Measurements from ENCODE around the gene APOBEC3G. TPM values are rescaled to one million over a fixed set of nuclear protein-coding genes. Genes with fewer than 3 reads are reported as not detected.

Gene APOBEC3G
- total and polyA plus RNA-seq, 9 donors: 2.6 to 5.4 (median 3.4) TPM

- Histone ChIP-seq H3K4me1 (ENCODE audit: control insufficient read depth, insufficient read depth, low read length) (peaks cover 12% of the 10 kb centered on the region), H3K9me3 (replicated peaks; ENCODE audit: control insufficient read depth, low read depth, low read length) (no peaks in the 10 kb centered on the region), H3K27ac (ENCODE audit: low read length) (no peak overlapping the region), H3K27me3 (ENCODE audit: control insufficient read depth, insufficient read depth, low read length) (no peaks in the 10 kb centered on the region), H3K4me3 (ENCODE audit: low read length) (no peak overlapping the region), H3K36me3 (ENCODE audit: control insufficient read depth, insufficient read depth, low read length) (peaks cover 8% of the 10 kb centered on the region)
- DNase-seq: no peak
- 89% methylated on average over 17 of the region's 22 CpGs for WGBS (ENCODE audit: insufficient coverage)
Observed at GRCh38 chr22:39132871-39133524, 55.9 kb downstream of the APOBEC3G start.

GRCh38 chr22:39133871-39134270 lies 56.8 kb downstream of the APOBEC3G start:
- Histone ChIP-seq H3K27me3 (ENCODE audit: control insufficient read depth, insufficient read depth, low read length) (no peaks in the 10 kb centered on the region), H3K27ac (ENCODE audit: low read length) (no peak overlapping the region), H3K36me3 (ENCODE audit: control insufficient read depth, insufficient read depth, low read length) (peaks cover 8% of the 10 kb centered on the region), H3K9me3 (replicated peaks; ENCODE audit: control insufficient read depth, low read depth, low read length) (no peaks in the 10 kb centered on the region), H3K4me3 (ENCODE audit: low read length) (no peak overlapping the region), H3K4me1 (ENCODE audit: control insufficient read depth, insufficient read depth, low read length) (peaks cover 12% of the 10 kb centered on the region)
- DNase-seq: no peak
- WGBS (ENCODE audit: insufficient coverage): 90% methylated on average over 13 of the region's 17 CpGs

GRCh38 chr22:39134366-39135091 lies 57.5 kb downstream of the APOBEC3G start:
- H3K4me1 ChIP-seq (ENCODE audit: control insufficient read depth, insufficient read depth, low read length): peaks cover 12% of the 10 kb centered on the region
- DNase-seq: no peak
- WGBS (ENCODE audit: insufficient coverage): 85% methylated on average over 25 of the region's 35 CpGs
- H3K9me3 ChIP-seq (replicated peaks; ENCODE audit: control insufficient read depth, low read depth, low read length): no peaks in the 10 kb centered on the region
- H3K27me3 ChIP-seq (ENCODE audit: control insufficient read depth, insufficient read depth, low read length): no peaks in the 10 kb centered on the region
- H3K27ac ChIP-seq (ENCODE audit: low read length): no peak overlapping the region
- no peak overlapping the region for H3K4me3 ChIP-seq (ENCODE audit: low read length)
- peaks cover 8% of the 10 kb centered on the region for H3K36me3 ChIP-seq (ENCODE audit: control insufficient read depth, insufficient read depth, low read length)

- 11% methylated on average over 10 of the region's 15 CpGs for WGBS (ENCODE audit: insufficient coverage)
- peaks cover 8% of the 10 kb centered on the region for H3K36me3 ChIP-seq (ENCODE audit: control insufficient read depth, insufficient read depth, low read length)
- DNase-seq: no peak
Observed at GRCh38 chr22:39135092-39135896, 58.2 kb downstream of the APOBEC3G start.

GRCh38 chr22:39136317-39136716 lies 59.2 kb downstream of the APOBEC3G start:
- 81% methylated on average over 7 of the region's 8 CpGs for WGBS (ENCODE audit: insufficient coverage)

More at GRCh38 chr22:39135092-39135896, 58.2 kb downstream of the APOBEC3G start:
- Histone ChIP-seq H3K4me1 (ENCODE audit: control insufficient read depth, insufficient read depth, low read length) (peaks cover 12% of the 10 kb centered on the region), H3K27me3 (ENCODE audit: control insufficient read depth, insufficient read depth, low read length) (no peaks in the 10 kb centered on the region), H3K27ac (ENCODE audit: low read length) (no peak overlapping the region), H3K4me3 (ENCODE audit: low read length) (no peak overlapping the region), H3K9me3 (replicated peaks; ENCODE audit: control insufficient read depth, low read depth, low read length) (no peaks in the 10 kb centered on the region)

More at GRCh38 chr22:39136317-39136716, 59.2 kb downstream of the APOBEC3G start:
- no peak for DNase-seq
- Histone ChIP-seq H3K9me3 (replicated peaks; ENCODE audit: control insufficient read depth, low read depth, low read length) (no peaks in the 10 kb centered on the region), H3K27me3 (ENCODE audit: control insufficient read depth, insufficient read depth, low read length) (no peaks in the 10 kb centered on the region), H3K4me1 (ENCODE audit: control insufficient read depth, insufficient read depth, low read length) (peaks cover 6% of the 10 kb centered on the region), H3K36me3 (ENCODE audit: control insufficient read depth, insufficient read depth, low read length) (peaks cover 8% of the 10 kb centered on the region), H3K27ac (ENCODE audit: low read length) (no peak overlapping the region), H3K4me3 (ENCODE audit: low read length) (no peak overlapping the region)

Other genes starting within 250 kb of the APOBEC3G start
- gene NPTXR, start 233.2 kb upstream of the APOBEC3G start, total RNA-seq: 2.2 TPM
- 1 to 10 TPM; 4.5 to 8.7 (median 5.9) TPM for gene NPTXR, start 233.2 kb upstream of the APOBEC3G start, polyA plus RNA-seq (ENCODE audit: insufficient read depth in 1 of 8, insufficient read length in 8 of 8, low replicate concordance in 1 of 8)
- 24.9 TPM for gene CBX6, start 205.1 kb upstream of the APOBEC3G start, total RNA-seq
- 10 to 100 TPM; 27.6 to 51.8 (median 34.8) TPM for gene CBX6, start 205.1 kb upstream of the APOBEC3G start, polyA plus RNA-seq (ENCODE audit: insufficient read depth in 1 of 8, insufficient read length in 8 of 8, low replicate concordance in 1 of 8)
- gene APOBEC3A, start 119.7 kb upstream of the APOBEC3G start, total RNA-seq: 0.13 TPM
- gene APOBEC3A, start 119.7 kb upstream of the APOBEC3G start, polyA plus RNA-seq (ENCODE audit: insufficient read depth in 1 of 8, insufficient read length in 8 of 8, low replicate concordance in 1 of 8): 1 to 10 TPM in 2 of 8 donors, under 1 TPM in 4, not detected in 2; 0.11 to 2.5 (median 0.57) TPM
- gene APOBEC3B, start 94.9 kb upstream of the APOBEC3G start, total RNA-seq: 1.7 TPM
- gene APOBEC3B, start 94.9 kb upstream of the APOBEC3G start, polyA plus RNA-seq (ENCODE audit: insufficient read depth in 1 of 8, insufficient read length in 8 of 8, low replicate concordance in 1 of 8): 1 to 10 TPM; 1.1 to 6.6 (median 4.8) TPM
- gene APOBEC3C, start 63.0 kb upstream of the APOBEC3G start, total RNA-seq: 1.5 TPM
- 10 to 100 TPM in 1 of 8 donors, 1 to 10 TPM in 7; 3.0 to 10.2 (median 5.9) TPM for gene APOBEC3C, start 63.0 kb upstream of the APOBEC3G start, polyA plus RNA-seq (ENCODE audit: insufficient read depth in 1 of 8, insufficient read length in 8 of 8, low replicate concordance in 1 of 8)
- gene APOBEC3D, start 56.1 kb upstream of the APOBEC3G start, total RNA-seq: 1.0 TPM
- gene APOBEC3D, start 56.1 kb upstream of the APOBEC3G start, polyA plus RNA-seq (ENCODE audit: insufficient read depth in 1 of 8, insufficient read length in 8 of 8, low replicate concordance in 1 of 8): 1 to 10 TPM in 3 of 8 donors, under 1 TPM in 5; 0.57 to 1.9 (median 0.79) TPM
- gene APOBEC3F, start 36.4 kb upstream of the APOBEC3G start, total RNA-seq: 2.7 TPM
- gene APOBEC3F, start 36.4 kb upstream of the APOBEC3G start, polyA plus RNA-seq (ENCODE audit: insufficient read depth in 1 of 8, insufficient read length in 8 of 8, low replicate concordance in 1 of 8): 1 to 10 TPM; 2.7 to 4.6 (median 3.3) TPM
- not detected for gene APOBEC3H, start 20.0 kb downstream of the APOBEC3G start, total RNA-seq
- under 1 TPM in 1 of 8 donors, not detected in 7; 0.16 TPM for gene APOBEC3H, start 20.0 kb downstream of the APOBEC3G start, polyA plus RNA-seq (ENCODE audit: insufficient read depth in 1 of 8, insufficient read length in 8 of 8, low replicate concordance in 1 of 8)
- 2.7 TPM for gene CBX7, start 75.4 kb downstream of the APOBEC3G start, total RNA-seq
- gene CBX7, start 75.4 kb downstream of the APOBEC3G start, polyA plus RNA-seq (ENCODE audit: insufficient read depth in 1 of 8, insufficient read length in 8 of 8, low replicate concordance in 1 of 8): 1 to 10 TPM; 2.4 to 5.1 (median 3.3) TPM
- 9.7 TPM for gene PDGFB, start 167.7 kb downstream of the APOBEC3G start, total RNA-seq
- gene PDGFB, start 167.7 kb downstream of the APOBEC3G start, polyA plus RNA-seq (ENCODE audit: insufficient read depth in 1 of 8, insufficient read length in 8 of 8, low replicate concordance in 1 of 8): 10 to 100 TPM; 17.1 to 22.3 (median 19.9) TPM
- gene RPL3, start 242.3 kb downstream of the APOBEC3G start, total RNA-seq: 1,838 TPM
- 1,000 to 10,000 TPM; 2,740 to 3,798 (median 3,333) TPM for gene RPL3, start 242.3 kb downstream of the APOBEC3G start, polyA plus RNA-seq (ENCODE audit: insufficient read depth in 1 of 8, insufficient read length in 8 of 8, low replicate concordance in 1 of 8)